GM19324 (cell line): ENCODE results near the gene RAB38.
A peak's percentile ranks its signal among the peaks of the same experiment; 100 is the strongest.

Experiments used
- ATAC-seq: cut with Tn5 transposase; IDR thresholded peaks from one replicate; pipeline ENCODE4 v1.9.1; 2021; ENCODE audit warnings: mild to moderate bottlenecking, moderate library complexity; ENCODE audit not compliant: unreplicated experiment, low FRiP score

Gene RAB38

DNA sequence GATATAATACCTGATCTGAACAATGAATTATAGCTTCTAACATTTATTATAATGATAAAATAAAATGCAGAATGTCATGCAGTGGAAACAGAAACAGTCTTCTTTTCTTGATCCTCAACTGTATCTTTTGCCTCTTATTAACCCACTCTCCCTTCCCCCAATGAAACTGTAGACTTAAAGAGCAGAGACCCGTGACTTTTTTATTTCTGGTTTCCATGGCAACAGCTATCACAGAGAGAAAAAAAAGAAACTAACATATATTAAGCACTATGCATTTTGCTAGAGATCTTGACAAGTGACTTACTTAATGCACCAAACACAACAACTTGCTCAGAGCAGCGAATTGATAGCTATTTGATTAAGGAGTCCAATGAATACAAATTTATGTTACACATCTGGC, 69.3 kb downstream of the RAB38 start:
- ATAC-seq, result no peak

DNA sequence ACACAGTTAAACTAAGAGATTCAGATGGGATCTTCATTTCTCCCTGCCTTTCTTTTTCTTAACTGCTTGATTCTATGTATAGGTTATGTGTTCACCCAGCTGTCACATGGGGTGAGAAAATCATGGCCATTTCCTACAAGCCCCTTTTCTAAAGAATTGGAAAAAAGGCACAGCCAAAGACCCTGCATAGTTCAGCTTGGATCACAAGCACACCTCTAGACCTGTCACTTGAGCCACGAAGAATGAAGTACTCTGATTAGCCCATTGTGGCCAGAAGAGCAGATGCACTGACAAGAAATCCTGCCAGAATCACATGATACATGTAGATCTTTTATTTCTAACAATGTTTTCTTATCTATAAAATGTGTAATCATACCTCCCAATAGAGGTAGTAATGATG, 69.7 kb downstream of the RAB38 start:
- no peak for ATAC-seq

DNA sequence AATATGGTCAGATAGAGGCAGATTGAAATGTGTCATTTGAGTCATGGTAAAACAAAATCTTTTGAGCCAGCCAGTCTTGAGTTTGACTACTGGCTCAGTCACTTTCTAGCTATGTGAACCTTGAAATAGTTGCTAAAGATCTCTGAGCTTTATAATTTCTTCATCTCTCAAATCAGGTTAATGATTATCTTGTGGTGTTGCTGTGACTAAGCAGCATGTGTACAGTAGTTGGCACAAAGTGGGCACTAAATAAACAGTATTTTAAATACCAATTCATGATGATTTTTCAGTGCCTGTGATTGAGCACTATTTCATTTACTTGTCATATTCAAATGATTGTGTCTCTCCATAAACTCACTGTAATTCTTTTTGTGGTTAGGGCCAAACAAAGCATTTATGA, 70.8 kb downstream of the RAB38 start:
- no peak for ATAC-seq

DNA sequence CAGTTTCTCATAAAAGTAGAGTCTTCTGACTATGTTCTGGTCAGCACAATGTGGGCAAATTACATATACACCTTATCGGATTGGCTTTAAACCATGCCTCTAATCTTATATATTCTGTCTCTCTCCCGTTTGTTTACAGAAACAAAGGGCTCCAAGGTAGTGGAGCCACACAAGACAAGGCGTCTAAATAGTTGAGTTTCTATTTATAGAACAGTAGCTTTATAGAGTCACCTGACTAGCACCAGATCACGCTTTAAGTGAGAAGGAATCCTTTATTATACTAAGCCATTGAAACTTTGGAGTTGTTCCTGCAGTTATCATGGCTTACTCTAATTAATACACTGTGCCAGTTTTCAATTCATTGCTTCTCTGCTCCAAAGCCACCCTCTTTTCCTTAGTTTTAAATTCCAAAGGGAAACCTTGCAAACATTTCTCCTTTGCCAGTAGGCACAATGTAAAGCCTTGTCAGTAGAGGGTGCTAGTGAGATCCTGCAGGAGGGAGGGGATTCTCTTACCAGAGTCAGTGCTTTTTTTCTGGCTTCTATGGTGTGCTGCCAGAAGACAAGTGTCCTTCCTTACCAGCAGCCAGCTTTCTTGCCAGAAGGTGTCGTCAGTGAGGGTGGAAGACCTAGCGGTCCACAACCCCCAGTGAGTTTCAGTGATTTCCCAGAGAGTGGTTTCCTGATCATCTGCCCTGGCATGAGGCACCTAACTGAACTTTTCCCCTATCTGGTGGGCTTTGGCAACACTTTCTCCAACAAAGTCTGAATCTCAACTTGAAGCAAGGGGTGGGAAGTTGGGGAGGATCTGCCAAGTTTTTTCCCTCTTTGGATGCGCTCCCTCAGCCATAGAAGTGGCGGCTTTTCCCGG, 71.7 kb downstream of the RAB38 start:
- ATAC-seq, result peak; percentile 83

DNA sequence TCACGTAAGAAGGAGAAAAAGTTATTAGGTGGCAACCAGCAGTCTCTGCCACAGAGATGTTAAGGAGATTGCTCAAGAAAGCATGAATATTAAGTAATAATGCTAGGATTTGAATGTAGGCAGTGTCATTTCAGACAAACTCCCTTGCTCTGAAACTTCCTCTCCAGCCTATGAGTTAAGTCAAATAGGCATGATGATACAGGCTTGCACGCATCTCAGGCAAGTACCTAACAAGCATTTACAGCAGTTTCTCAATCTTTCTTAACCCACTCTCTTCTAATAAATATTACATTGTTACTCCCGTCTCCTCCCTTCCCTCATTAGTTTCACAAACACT, 72.7 kb downstream of the RAB38 start:
- ATAC-seq, result no peak

DNA sequence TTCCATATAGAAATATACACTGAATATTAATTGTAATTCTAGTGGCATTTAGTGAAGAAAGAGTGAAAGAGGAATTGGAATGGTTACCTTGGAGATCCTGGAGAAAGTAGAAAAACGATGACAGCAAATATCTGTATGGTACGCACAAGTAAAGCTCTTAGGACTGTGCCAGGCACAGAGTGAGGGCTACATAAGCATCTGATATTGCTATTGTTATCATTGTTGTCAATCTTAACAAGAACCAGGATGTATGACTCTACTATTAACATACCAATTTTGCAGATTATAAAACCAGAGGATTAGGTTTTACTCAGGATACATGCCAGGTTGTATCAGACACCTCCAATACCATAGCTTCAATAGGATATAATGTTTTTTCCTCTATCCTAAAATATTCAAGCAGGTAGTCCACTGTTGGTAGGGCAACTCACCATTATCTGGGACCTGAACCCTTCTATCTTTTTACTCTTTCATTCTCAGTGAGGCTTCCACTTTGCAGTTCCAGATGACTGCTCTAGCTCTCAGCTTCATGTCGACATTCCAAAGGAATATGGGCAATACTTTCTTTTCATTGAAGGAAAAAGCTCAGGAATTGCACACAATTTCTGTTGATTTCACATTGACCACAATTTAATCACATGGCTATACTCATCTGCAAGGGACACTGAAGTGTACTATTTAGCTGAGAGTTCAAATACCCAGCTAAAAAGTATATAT, 73.2 kb downstream of the RAB38 start:
- ATAC-seq, result no peak

GRCh38 chr11:88100151-88100550, 75.1 kb downstream of the RAB38 start:
- no peak for ATAC-seq

DNA sequence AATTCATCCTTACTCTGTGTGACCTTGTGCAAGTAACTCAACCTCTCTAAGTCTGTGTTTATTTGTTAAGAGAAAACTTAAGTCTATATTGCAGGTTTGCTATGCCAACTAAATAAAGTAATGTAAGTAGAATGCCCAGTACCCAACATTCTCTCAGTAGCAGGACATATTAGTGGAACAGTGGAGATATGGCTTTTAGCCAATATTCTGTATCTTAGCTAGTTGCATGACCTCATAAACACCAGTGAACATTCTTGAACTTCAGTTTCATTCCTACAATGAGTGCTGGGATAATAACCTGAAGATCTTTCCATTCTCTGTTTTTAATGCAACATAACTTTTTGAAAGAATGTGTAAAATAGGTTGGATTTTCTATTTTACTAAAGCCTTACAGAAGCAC, 77.0 kb downstream of the RAB38 start:
- ATAC-seq, result no peak

DNA sequence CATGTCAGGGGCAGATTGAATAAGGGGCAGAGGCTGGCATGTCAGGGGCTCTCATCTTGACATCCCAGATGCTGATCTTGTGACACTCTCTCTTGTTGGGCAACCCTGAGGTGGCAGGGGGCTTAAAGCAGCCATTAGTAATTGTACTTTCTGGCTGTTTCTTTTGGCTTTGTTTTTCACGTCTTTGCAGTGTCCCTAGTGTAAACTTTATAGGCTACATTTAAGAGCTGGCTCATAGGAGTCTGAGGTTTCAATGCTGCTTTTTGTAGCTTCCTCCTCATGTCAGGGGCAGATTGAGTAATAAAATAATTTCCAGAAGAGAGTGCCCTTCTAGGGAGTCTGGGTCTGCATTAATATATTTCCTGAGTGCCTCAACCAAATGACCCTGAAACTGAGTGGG, 86.1 kb downstream of the RAB38 start:
- no peak for ATAC-seq

GRCh38 chr11:88087337-88087736, 87.9 kb downstream of the RAB38 start:
- ATAC-seq, result no peak

- ATAC-seq, result no peak
Observed at GRCh38 chr11:88086297-88086696, 88.9 kb downstream of the RAB38 start.

DNA sequence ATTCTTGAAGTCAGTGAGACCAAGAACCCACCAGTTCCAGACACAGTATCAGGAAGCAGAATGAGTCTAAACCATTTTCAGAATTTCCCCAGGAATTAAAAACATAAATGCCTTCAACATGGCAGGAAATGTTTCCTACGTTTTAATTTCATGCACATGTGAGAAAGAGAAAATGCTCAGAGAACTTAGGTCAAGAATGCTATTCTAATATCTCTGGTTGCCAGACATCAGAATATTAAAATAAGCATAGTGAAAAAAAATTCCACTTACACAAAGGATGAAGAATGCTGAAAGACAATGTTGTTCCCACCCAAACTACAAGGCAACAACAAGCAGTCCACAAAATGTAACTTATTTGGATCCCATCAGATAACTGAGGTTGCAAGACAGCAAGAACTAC, 104.8 kb downstream of the RAB38 start:
- no peak for ATAC-seq

DNA sequence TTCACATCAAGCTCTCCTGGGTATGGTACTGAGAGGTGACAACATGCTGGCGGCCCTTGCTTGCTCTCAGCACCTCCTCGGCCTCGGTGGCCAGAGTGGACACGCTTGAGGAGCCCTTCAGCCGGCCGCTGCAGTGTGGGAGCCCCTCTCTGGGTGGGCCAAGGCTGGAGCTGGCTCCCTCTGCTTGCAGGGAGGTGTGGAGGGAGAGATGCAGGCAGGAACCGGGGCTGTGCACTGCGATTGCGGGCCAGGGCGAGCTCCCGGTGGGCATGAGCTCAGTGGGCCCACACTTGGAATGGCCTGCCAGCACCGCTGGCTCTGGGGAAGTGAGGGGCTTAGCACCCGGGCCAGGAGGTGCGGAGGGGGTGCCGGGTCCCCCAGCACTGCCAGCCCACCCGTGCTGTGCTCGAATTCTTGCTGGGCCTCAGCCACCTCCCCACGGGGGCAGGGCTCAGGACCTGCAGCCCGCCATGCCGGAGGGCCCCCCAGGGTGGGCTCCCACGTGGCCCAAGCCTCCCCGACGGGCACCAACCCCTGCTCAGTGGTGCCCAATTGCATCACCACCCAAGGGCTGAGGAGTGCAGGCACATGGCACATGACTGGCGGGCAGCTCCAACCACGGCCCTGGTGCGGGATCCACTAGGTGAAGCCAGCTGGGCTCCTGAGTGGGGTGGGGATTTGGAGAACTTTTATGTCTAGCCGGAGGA, 106.2 kb downstream of the RAB38 start:
- no peak for ATAC-seq

DNA sequence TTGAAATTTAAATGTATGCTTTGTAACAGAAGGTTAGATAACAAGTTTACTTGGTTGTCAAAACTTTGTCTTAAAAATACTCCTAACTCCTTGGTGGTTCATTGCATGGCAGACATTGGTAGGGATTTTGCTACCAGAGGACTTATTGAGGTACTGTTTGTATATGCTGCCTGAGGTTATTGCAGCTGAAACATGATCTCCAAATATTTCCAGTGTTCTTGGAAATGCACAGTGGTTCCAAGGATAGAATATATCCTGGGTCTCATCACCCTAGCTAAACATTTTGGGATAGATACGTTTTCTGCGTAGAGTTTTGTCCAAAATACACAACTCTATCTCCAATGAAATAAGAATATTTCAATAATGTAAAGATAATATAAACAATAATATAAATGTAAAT, 109.2 kb downstream of the RAB38 start:
- ATAC-seq, result no peak

DNA sequence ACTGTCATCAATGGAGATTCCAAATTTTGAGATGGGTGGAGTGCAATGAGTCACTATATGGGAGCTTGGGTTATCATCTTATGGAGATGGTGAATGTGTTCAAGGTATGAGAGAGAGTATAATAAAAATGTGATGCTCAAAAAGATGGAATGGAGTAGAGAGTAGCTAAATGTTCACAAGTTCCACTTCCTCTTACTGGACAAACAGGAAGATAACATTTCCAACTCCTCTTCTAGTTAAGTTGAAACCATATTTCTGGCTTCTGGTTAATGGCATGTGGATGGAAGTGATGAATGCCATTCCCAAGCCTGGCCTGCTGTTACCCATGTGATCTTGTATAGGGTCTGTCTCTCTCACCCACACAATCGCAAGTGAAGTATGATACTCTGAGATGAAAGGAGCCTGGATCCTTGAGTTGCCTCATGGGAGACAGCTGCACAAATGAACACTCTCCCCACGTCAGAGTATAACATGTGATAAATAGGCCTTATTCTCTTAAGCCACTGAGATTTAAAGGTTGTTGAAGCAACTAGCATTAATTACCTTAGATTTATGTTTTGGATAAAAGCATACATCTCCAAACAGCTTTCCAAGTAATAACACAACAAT, 111.0 kb downstream of the RAB38 start:
- ATAC-seq, result no peak
